NAMALWA (cell line): Measurements from ENCODE around the gene ADAMTS10.
"Not testable (repeated sequence)": the region's sequence is repeated elsewhere in the genome, so short reads cannot be mapped to it uniquely, and the experiment has no call there.

Source experiments
- DNase-seq: peaks from one replicate; pipeline ENCODE4 v3.0.0-alpha.2; 2015; ENCODE audit warnings: low spot score

The ADAMTS10 gene

DNA sequence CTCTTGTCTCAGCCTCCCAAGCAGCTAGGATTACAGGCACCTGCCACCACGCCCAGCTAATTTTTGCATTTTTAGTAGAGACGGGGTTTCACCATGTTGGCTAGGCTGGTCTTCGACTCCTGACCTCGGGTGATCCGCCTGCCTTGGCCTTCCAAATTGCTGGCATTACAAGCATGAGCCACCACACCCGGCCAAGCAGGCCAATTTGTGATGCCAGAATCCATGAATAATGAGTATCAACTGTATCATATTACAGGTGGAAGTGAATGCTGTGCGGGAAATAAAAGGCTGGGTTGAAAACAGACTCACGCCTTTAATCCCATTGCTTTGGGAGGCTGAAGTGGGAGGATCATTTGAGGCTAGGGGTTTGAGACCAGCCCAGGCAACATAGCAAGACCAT lies 16.3 kb upstream of the ADAMTS10 start:
- DNase-seq, result no peak

DNA sequence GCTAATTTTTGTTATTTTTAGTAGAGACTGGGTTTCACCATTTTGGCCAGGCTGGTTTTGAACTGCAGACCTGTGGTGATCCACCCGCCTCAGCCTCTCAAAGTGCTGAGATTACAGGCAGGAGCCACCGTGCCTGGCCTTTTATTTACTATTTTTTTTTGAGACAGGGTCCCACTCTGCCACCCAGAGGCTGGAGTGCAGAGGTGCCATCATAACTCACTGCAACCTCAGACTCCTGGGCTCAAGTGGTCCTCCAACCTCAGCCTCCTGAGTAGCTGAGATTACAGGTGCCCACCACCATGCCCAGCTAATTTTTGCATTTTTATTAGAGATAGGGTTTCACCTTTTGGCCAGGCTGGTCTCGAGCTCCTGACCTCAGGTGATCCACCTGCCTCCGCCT lies 12.4 kb upstream of the ADAMTS10 start:
- DNase-seq, result not testable (repeated sequence)

DNA sequence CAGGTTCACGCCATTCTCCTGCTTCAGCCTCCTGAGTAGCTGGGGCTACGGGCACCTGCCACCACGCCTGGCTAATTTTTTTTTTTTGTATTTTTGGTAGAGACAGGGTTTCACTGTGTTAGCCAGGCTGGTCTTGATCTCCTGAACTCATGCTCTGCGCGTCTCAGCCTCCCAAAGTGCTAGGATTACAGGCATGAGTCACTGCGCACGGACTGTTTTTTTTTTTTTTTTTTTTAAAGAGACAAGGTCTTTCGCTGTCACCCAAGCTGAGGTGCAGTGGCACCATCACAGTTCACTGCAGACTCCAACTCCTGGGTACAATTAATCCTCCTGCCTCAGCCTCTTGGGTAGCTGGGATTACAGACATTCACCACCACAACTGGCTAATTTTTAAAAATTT lies 8.2 kb upstream of the ADAMTS10 start:
- DNase-seq, result no peak

DNA sequence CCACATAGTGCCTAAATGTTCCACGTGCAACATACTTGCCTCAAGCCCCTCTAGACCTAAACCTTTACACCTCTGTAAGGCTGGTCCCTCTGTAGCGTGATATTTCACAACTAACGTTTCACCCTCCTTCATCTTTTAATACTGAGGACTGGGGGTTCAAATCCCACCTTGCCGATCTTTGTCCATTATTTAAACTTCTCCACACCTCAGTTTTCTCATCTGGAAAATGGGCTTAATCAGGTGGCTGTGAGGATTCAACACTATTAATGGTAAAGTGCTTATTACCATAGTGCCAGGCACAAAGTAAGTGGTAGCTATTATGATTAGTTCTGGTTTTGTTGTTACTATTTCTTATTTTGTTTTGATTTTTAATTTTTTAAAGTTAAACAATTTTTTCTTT lies 7.5 kb upstream of the ADAMTS10 start:
- DNase-seq, result no peak

DNA sequence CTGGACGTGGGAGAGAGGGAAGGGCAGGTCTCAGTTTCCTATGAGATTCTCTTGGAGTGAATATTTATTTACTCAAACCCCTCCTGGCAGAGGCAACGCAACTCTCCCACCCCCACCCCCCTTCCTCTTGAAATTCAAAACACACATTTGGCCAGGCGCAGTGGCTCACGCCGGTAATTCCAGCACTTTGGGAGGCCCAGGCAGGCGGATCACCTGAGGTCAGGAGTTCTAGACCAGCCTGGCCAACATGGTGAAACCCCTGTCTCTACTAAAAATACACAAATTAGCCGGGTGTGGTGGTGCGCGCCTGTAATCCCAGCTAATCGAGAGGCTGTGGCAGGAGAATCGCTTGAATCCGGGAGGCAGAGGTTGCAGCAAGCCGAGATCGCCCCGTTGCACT lies 6.8 kb upstream of the ADAMTS10 start:
- not testable (repeated sequence) for DNase-seq

DNA sequence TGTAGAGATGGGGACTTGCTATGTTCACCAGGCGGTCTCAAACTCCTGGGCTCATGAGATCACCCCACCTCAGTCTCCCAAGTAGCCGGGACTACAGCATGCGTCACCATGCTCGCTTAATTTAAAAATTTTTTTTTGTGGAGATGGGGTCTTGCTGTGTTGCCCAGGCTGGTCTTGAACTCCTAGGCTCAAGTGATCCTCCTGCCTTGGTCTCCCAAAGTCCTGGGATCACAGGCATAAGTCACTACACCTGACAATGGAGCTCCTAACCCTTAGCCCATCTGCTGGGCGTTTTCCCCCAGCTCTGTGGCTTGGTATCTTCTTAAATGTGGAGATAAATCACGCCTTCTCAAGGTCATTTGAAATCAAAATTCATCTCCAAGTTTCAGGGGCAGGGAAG lies 6.3 kb upstream of the ADAMTS10 start:
- DNase-seq, result no peak

DNA sequence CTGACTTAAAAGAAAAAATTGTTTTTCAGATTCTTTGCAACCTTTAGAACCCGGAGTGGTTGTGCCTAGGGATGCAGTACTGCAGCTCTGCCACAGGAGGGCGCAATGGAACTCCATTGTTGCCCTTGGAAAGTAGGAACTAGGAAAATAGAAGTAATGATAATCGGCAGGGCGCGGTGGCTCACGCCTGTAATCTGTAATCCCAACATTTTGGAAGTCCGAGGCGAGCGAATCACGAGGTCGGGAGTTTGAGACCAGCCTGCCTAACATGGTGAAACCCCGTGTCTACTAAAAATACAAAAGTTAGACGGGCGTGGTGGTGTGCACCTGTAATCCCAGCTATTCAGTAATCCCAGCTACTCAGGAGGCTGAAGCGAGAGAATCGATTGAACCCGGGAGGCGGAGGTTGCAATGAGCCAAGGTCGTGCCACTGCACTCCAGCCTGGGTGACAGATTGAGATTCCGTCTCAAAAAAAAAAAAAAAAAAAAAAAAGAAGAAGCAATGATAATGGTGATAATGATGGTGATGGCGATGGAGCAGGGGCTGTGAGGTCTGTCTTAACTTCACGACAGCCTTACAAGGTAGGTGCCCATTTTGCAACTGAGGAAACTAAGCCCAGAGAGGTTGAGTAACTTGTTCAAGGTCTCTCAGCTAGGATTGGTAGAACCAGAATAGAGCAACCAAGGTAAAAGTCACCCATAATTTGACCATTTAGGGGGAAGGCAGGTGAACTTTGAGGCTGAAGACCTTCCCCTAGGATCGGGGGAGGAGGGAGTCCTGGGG lies 5.5 kb upstream of the ADAMTS10 start:
- peak; percentile 64 for DNase-seq

DNA sequence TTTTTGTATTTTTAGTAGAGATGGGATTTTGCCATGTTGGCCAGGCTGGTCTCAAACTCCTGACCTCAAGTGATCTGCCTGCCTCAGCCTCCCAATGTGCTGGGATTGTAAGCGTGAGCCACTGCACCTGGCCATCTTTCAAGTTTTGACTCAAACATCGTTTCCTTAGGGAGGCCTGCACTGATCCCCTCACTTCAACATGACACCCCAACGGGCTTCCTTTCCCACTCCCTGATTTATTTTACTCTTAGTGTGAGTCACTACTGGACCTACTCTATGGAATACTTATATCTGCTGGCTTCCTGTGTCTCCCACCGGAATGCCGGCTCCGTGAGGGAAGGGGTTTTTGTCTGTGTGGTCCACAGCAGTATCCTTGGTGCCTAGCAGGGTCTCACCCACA lies 4.5 kb upstream of the ADAMTS10 start:
- no peak for DNase-seq

DNA sequence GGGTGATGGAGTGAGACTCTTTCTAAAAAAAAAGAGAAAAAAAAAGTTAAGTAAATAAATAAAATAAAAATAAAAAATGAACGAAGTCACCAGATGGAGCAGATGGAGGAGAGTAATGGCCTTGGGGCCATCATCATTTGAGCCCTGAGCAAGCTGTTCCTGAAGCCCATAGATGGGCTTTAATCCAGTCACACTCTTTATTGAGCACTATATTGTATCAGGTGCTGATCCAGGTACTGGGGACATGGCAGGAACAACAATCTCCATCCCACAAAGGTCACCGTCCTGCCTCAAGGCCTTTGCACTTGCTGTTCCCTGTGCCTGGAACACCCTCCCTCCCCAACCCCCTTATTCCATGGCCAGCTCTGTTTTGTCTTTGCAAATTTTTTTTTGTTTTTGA lies 3.9 kb upstream of the ADAMTS10 start:
- DNase-seq, result no peak

DNA sequence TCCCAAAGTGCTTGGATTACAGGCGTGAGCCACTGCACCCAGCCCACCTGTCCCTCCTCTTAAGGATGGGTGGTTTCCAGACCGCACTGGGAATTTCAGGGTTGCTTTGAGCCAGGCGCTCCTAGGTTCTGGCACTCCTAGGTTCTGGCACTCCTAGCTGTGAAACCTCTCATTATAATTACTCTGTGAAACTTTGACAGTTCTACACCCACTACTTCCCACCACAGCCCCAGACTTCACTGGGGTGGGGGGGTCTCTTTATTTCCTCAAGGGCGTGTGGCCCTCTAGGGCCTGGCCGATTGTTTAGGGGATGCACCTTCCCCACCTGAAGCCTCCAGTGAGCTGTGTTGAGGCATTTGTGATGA lies 2.3 kb upstream of the ADAMTS10 start:
- no peak for DNase-seq

DNA sequence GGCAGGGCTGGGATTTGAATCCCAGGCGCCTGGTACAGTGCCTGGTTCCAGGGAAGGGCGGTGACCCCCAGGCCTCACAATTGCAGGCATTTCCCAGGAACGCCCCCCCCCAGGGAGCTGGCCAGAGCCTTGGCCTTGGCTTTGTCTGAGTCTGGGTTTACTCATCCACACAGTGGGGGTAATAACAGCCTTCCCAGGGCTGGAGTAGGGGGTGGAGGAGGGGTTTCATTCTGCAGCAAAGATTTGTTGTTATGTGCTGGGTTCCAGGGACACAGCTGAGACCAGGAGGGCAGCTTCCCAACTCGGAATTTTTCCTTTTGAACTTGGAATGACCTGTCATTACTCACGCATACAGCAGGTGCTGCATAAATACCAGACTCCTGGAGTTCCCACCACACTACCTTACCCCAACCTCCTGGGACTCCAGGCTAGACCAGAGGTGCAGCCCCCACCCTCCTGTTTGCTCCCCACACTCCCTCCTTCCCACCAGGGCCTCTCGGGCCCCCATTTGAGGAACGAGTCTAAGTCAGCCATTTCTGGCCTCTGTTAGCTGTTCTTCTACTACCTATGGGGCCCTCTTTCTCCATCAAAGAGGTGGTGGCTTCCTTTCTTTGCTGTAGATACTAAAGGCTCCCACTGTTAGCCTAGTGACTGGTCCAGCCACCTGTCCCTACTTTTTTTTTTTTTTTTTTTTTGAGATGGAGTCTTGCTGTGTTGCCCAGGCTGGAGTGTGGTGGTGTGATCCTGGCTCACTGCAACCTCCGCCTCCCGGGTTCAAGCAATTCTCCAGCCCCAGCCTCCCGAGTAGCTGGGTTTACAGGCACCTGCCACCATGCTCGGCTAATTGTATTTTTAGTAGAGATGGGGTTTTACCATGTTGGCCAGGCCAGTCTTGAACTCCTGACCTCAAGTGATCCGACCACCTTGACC lies 1.6 kb upstream of the ADAMTS10 start:
- DNase-seq, result no peak

DNA sequence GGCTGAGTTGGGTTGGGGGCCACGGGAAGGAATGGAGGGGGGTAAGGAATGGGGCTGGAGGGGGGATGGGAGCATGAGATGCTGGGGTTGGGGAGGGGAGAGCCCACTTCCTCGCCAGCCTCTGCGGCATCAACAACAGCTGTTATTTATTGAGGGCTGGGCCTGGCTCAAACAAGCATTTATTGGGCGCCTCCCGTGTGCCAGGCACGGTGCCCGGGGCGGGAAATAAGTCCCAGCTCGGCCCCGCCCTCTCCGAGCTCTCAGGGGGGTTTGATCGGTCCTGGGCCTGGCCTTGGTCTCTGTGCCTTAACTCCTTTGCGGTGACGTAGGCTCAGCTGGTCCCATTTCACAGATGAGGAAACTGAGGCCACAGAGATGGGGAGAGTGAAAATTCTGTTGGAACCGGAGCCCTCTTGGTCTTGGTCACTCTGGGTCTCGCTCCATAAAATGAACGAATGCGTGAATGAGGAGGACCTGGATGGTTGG lies 919 bp upstream of the ADAMTS10 start:
- DNase-seq, result no peak

DNA sequence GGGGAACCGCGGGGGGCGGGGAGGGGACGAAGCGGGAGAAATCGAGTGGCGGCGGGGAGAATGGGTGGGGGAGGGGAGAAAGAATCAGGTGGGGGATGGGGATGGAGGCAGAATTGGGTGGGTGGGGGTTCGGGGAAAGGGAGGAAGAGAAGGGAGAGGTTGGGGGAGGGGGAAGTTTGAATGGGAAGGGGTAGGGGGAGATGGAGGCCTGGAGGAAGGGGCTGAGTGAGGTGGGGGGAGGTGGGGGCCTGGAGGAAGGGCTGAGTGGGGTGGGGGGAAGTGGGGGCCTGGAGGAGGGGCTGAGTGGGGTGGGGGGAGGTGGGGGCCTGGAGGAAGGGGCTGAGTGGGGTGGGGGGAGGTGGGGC lies 403 bp upstream of the ADAMTS10 start:
- DNase-seq, result no peak

DNA sequence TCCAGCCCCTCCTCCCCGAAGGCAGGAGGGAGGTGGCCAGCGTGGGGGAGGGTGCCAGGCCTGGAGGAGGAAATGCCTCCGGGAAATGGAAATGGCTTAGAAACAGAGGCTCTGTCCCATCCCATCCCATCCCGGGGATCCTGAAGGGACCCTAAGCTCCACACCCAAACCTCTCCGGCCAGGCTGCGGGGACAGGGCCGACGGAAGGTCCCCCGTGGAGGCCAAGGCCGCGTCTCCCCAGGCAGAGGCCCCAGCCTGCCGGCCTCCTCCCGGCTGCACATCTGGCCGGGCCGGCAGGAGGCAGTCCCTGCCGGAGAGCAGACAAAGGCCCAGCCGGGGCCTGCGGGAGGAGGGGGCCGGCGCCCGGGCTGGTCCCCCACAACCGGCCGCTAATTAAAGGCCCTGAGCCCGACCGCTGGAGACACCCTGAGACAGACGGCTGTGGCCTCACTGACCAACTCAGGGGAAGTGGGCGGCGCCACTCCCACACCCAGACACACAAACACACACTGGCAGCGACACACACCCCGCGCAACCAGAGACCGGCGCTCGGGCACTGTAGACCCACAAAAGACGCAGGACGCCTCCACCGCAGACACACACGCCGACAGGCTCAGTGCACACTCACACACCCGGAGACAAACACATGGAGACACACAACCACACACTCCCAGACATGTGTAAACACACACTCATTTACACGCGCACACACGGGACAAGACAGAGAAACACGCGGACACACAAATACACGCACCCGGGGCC lies 1.1 kb downstream of the ADAMTS10 start:
- DNase-seq, result no peak

DNA sequence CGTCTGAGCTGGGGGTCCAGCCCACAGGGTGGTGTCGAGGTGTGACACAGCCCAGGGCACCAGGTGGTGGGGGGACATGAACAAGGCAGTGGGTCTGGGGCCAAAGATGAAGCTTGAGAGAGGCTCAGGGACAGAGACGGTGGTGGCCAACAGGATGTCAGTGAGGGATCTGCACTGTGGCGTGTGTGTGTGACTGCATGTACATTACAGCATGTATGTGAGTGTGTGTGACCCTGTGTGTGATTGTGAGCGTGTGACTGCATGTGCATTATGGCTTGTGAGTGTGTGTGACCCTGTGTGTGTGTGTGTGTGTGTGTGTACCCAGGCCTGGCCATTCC lies 1.6 kb downstream of the ADAMTS10 start:
- DNase-seq, result no peak

DNA sequence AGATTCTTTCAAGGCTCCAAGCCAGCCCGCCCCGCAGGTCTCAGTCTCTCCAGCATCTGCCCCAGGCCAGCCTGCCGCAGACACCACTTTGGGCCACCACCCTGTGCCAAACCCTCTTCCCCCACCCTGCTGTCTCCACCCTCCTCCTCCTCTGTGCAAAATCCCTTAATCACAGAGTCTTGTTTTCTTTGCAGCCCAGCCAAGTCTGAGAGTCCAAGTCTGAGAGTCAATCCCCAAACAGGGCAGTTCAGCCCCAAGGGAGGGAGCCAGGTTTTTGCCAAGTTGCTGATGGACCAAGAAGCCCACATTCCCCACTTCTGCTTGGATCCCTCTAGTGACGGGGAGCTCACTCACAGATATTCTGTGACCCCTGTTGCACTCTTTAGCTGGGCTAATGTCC lies 3.1 kb downstream of the ADAMTS10 start:
- DNase-seq, result no peak

DNA sequence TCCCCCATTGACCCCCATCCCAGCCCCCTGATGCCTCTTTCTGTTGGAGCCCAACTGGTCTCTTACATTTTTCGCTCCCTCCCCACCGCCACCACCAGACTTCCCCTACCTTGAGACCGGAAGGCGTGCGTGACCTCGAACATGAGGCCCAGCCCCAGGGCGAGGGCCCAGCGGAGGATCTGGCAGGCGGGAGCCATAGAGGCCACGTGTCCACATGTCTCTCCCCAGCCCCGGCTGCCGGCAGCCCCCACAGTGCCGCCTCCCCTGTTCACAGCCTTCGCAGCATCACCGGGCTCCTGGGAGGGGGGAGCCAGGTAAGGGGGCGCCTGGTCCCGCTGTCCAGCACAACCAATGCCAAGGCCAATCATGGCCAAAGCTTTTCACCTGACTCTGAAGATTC lies 5.0 kb downstream of the ADAMTS10 start:
- no peak for DNase-seq

DNA sequence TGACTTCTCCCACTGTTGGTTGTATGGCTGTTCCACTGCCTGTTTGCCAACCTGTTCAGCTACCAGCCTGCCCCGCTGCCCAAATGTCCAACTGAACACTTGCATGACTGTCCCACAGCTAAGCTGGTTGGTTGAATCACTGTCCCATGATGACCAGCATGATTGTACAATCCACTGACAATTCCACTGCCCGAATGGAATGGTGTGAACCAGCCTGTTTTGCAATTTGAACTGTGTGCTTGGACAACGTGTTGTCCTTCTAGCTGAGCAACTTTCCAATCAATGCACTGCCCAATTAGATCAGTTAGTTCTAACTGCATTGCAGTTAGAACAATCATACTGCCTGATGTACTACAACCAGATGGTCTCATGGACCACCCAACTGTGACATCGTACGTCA lies 8.7 kb downstream of the ADAMTS10 start:
- DNase-seq, result no peak

DNA sequence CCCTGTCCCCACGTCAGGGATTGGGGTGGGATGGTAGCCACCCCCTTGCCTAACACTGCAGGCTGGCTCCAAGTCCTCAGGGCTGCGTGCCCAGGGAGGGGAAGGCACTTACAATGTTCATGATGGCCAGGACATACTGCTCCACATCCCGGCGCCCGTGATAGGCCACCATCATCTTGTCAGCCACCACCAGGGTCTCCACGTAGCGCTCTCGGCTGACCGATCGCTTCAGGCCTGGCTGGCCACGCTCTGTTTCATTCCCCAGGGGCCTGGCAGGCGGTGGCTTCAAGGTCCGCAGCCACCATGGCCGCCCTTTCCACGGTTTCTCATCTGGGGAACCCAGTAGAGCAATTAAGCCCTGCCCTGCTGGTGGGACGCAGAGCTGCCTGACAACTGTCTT lies 9.7 kb downstream of the ADAMTS10 start:
- DNase-seq, result no peak

DNA sequence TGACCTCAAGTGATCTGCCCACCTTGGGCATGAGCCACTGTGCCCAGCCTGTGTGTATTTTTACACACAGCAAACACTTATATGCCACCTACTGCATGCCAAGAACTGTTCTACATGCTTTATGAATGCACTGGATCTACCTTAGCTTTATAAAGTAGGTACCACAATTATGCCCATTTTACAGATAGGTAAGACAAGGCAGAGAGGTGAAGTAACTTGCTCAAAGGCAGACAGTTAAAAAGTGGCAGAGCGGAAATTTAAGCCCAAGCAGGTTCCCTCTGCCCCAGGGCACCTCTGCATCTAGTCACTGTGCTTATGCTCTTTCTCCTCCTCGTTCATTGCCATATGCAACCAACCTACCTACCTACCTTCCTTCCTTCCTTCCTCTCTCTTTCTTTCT lies 10.5 kb downstream of the ADAMTS10 start:
- DNase-seq, result no peak

DNA sequence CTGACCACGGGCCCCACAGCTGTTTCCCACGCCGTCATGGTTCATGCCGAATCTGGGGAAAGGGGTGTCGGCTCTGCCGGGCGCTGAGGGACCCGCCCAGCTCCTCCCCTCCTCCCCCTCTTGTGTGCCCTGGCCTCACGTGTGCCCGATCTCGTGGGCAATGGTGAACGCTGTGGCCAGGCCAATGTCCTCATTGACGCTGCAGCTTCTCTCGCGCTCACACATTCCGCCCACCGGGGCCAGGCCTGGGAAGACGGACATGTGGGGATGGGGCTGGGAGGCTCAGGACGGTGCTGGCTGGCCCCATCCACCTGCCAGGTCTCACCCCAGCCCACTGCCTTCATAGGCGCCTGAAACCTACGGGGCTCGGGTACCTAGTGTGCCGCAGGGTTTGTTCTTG lies 14.3 kb downstream of the ADAMTS10 start:
- DNase-seq, result no peak

DNA sequence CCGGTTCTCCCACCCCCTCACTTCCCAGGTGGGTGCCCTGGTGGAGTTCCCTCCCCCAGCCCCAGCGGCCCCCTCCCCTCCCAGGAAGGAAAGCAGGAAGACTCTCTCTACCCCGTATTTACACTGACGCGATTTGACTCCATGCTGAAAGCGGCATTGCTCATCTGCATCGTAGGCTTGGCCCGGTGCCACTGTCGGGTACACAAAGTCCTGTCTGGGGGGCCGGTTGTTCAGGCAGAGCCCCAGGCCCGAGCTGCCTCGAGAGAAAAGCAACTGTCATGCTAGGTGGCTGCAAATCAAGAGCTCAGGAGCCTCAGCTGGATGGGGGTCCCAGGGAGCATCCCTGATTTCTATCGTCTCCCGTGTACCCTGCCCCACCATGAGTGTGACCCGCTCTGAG lies 14.9 kb downstream of the ADAMTS10 start:
- DNase-seq, result no peak

DNA sequence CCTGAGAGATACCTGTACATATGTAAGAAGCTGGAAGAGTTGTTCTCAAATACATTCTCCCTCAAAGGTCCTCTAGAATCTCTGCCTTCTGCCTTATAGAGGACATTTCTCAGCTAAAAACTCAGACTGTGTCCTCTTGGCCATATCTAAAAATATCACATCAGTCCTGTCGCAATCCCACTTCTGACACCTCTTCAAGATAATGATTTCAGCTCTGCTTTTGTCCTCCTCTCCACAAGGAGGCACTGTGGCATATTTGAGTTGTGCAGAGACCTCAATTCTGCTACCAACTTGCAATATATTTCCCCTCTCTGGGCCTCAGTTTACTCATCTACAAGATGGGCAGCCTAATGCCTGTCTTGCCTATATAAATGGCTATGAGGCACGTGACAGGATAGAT lies 16.6 kb downstream of the ADAMTS10 start:
- peak; percentile 40 for DNase-seq
